DMS79 (cell line): ENCODE results near the gene TMEM92.

Experiments used
- DNase-seq: peaks from one replicate; lab custom pipeline; 2025; lab: John Stamatoyannopoulos, UW

Gene TMEM92

DNA sequence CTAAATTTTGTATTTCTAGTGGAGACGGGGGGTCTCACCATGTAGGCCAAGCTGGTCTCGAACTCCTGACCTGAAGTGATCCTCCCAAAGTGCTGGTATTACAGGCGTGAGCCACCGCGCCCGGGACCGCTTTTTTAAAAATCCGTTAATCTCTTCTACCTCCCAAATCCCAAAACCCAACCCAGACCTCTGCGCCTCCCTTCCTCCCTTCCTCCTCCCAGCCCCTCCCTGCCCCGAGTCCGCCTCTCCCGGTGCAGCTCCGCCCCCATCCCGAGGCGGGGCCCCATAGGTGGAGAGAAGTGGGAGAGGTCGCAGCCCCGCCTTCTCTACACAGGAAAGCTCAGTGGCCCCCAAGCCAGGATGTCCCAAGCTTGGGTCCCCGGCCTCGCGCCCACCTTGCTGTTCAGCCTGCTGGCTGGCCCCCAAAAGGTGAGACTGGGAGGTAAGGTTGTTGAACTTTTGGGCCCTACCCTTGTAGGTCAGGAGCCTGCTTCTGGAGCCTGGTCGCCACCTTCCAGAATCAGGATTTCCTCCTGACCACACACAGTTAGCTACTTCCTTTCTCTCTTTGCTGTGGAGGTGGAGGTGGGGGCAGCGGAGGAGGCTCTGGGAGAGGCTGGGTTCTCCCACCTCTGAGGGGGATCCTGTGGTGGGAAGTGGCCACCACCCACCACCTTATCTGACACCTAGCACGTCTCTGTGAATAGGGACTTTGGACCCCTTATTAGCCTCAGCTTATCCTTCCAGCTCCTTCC lies at the start of gene TMEM92:
Gene TMEM92 (plus strand): TSS at position 325 of the 755 bp plus-strand sequence. CDS start 36 bp downstream, at position 361.
- DNase-seq = no peak

DNA sequence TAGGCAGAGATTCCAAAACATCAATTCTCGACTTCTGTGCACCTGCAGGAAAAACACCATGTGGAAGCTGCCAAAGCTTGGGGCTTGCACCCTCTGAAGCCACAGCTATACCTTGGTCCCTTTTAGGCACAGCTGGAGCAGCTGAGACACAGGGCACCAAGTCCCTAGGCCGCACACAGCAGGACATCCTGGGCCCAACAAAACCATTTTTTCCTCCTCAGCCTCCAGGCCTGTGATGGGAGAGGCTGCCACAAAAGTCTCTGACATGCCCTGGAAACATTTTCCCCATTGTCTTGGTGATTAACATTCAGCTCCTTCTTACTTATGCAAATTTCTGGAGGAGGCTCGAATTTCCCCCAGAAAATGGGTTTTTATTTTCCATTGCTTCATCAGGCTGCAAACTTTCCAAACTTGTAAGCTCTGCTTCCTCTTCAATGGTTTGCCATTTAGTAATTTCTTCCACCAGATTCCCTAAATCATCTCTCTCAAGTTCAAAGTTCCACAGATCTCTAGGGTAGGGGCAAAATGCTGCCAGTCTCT lies 48.5 kb upstream of the TMEM92 start:
- DNase-seq = no peak

GRCh38 chr17:50234581-50234980 lies 39.7 kb upstream of the TMEM92 start:
- no peak for DNase-seq

GRCh38 chr17:50237901-50238300 lies 36.4 kb upstream of the TMEM92 start:
- DNase-seq = no peak

GRCh38 chr17:50238601-50239280 lies 35.5 kb upstream of the TMEM92 start:
- no peak for DNase-seq

DNA sequence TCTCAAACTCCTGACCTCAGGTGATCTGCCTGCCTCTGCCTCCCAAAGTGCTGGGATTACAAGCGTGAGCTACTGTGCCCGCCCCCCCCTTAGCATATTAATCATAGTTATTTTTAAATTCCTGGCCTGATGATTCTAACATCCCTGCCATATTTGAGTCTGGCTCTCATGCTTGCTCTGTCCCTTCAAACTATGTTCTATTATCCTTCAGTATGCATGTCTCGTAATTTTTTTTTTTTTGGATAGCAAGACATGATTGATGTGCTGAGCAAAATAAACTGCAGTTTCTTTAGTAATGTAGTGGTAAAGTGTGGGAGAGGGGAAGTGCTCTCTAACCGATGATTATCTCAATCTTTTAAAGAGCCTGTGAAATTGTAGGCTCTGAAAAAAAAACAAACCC lies 34.3 kb upstream of the TMEM92 start:
- no peak for DNase-seq

GRCh38 chr17:50240851-50241250 lies 33.4 kb upstream of the TMEM92 start:
- no peak for DNase-seq

- no peak for DNase-seq
Measured at GRCh38 chr17:50241431-50241830, 32.8 kb upstream of the TMEM92 start.

DNA sequence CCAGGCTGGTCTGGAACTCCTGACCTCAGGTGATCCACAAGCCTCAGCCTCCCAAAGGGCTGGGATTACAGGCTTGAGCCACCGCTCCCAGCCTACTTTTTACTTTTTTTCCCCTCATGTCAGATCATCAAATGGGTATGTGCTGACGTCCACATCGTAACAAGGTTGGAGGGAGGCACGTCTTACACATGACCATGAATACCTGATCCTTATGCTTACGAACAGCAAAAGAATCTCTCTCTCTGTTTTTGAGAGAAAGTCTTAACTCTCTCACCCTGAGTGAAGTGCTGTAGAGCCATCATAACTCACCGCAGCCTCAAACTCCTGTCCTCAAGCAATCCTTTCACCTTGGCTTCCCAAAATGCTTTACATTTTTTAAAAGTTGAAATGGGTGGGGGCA lies 29.5 kb upstream of the TMEM92 start:
- no peak for DNase-seq

GRCh38 chr17:50248255-50248654 lies 26.0 kb upstream of the TMEM92 start:
- no peak for DNase-seq

- DNase-seq = no peak
Measured at GRCh38 chr17:50252781-50253180, 21.5 kb upstream of the TMEM92 start.

GRCh38 chr17:50255766-50256635 lies 18.3 kb upstream of the TMEM92 start:
- DNase-seq = no peak

DNA sequence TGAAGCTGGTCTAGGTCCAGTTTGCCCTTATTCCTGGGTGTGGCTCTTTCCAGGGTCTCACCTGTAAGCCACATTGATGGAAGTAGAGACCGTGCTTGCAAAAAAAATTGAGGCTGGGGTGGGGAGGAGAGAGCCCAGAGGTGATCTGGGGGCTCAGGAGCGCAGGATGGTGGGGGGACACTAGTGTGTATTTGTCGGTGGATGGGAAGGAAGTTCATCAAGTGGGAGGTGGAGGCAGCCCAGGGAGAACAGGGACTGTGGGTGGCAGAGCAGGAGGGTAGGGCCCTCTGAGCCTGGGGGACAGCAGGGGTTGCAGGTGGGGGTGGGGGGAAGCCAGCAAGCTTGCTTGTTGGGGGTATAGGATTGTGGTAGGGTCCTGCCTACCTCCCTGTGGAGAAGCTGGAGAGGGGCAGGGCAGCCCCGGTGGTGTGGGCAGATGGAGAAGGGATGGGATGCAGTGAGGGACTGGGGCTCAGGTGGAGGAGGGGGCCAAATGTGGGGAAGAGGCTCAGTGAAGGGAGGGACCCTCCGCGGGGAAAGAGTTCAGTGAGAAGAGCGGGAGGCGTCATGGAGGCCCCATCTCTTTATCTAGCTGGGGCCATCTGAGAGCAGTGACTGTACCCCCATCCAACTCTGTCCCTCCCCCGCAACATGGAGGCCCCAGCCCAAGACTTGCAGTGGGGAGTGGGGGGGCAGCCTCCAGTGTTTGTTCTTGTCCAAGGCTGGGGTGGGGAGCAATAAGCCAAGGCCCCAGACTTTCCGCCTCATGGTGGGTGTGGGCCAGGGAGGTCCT lies 17.2 kb upstream of the TMEM92 start:
- DNase-seq = no peak

GRCh38 chr17:50257676-50258224 lies 16.5 kb upstream of the TMEM92 start:
- DNase-seq = no peak

DNA sequence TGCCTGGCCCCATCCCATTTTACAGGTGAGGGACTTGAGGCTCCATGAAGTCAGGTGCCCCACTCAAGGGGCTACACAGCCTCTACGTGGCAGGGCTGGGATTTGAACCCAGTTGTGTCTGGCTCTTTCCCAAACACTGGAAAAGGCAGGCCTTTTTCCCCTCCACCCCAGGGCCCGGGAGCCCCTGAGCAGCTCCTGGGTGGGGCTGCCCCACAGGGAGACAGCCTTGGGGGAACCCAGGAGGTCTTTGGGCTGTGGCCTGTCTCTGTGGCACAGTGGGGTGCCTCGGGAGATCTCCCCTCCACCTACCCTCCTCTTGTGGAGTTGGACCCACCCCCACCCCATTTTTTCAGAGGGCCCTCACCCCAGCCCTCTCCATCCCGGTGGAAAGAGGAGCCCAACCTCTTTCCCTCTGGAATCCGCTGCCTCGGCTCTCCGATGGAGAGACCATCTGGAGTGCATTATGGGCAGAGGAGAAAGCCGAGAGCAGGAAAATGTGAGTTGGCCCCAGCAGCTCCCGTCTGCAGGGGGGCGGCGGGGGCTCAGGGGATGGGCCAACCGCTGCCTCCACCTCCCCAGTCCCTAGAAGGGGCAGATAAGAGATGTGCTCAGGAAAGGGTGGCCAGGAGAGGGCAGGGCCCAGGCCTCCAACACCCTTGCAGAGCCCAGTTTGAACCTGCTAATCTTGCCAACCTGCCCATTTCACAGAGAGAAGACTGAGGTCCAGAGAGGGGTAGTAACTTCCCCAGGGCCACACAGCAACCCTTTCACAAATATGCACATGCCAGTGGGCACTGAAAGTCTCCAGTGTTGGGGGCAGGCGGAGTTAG lies 15.4 kb upstream of the TMEM92 start:
- DNase-seq = no peak

GRCh38 chr17:50259477-50260324 lies 14.6 kb upstream of the TMEM92 start:
- no peak for DNase-seq

DNA sequence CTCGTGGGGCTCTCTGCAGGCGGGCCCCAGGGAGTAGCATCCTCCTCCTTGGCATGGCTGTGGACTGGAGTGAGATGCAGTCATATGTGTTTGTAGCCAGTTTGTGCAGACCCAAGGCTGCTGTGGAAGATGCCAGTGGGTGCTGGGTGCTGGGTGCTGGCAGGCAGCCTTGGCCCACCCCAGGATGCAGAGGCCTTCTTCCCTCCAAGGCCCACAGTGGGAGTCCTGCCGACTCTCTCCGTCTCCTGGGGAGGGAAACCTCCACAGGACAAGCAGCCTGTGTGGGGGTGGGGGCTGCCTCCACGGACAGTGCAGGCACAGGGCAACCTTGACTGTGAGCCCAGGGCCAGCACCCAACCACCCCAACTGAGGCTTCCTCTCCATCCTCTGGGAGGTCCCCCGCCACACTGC lies 13.8 kb upstream of the TMEM92 start:
- no peak for DNase-seq

GRCh38 chr17:50261051-50261915 lies 13.0 kb upstream of the TMEM92 start:
- no peak for DNase-seq
